ENCODE data around the gene NELFB.

NELFB gene

GRCh38 chr9:137305060-137305797 lies 50.1 kb downstream of the NELFB start:
- peak; percentile 41 for DNase-seq

DNA sequence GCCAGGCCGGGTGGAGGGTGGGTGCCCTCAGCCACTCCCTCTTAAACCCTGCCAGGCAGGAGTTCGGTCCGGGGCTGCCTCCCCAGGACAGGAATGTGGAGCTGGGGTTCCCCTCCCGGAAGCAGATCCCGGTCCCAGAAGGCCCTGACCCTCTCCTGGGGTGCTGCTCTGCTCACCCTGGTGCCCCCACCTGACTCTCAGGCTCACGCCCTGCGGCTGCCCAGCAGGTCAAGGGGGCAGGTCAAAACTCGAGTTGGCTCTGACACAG lies 50.6 kb downstream of the NELFB start:
- no peak for DNase-seq

GRCh38 chr9:137306066-137306849 lies 51.1 kb downstream of the NELFB start:
- DNase-seq: no peak

GRCh38 chr9:137306850-137307254 lies 51.7 kb downstream of the NELFB start:
- no peak for DNase-seq

- no peak for DNase-seq
These were observed 52.3 kb downstream of the NELFB start for GRCh38 chr9:137307255-137308056.

DNA sequence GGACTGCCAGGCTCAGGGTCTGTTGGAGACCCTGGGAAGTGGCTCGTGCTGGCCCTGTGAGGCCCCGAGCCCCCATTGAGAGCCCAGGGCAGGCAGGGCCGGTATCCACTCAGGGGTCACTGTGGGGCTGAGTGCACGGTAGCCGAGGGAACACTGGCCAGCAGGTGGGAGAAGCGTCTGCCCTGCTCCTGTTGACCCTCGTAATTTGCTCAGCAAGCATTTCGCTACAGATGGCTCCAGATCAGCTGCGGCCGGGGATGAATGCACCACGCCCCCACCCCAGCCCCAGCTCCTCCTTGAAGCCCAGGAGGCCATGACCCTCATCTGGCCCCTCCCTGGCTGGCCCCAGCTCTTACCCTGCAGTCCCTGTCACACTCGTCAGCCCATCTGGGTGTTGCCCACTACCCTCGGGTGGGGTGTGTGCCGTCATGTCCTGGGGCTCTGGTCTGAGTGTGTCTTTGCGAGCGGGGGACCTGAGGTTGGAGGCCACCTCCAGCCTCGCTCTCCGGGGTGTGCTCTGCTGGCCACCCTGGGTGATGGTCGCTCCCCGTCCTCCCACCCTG lies 53.0 kb downstream of the NELFB start:
- no peak for DNase-seq

- DNase-seq: no peak
These were observed 54.5 kb downstream of the NELFB start for GRCh38 chr9:137309368-137310188.

DNA sequence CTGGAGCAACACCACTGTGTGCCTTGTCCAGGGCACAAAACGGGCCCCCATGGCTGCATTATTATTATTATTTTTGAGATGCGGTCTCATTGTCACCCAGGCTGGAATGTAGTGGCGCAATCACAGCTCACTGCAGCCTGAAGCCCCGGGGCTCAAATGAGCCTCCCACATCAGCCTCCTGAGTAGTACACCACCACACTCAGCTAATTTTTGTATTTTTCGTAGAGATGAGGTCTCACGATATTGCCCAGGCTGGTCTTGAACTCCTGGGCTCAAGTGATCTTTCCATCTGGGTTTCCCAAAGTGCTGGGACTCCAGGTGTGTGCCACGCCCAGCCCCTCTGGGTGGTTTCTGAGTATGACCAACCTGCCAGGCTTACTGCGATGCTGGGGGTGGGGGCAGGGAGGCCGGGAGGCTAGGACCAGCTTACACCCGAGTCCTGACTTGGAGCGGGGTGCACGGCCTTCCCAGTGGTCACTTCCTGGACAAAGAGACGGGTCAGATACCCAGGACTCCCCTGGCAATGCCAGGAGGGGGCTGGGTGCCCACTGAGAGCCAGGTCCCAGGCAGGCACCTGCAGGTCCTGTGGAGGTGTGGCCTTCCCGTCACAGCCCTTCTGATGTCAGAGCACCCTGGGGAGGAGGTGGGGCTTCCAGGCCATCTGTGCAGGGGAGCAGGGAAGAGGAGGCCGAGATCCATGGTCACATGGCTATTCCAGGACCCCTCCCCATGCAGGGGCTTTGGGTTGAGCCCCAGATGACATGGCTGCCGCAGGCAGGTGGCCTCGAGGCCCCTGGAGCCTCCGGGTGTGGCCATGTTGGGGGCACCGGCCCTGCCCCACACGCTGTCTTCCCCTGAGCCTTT lies 55.3 kb downstream of the NELFB start:
- DNase-seq: no peak

DNA sequence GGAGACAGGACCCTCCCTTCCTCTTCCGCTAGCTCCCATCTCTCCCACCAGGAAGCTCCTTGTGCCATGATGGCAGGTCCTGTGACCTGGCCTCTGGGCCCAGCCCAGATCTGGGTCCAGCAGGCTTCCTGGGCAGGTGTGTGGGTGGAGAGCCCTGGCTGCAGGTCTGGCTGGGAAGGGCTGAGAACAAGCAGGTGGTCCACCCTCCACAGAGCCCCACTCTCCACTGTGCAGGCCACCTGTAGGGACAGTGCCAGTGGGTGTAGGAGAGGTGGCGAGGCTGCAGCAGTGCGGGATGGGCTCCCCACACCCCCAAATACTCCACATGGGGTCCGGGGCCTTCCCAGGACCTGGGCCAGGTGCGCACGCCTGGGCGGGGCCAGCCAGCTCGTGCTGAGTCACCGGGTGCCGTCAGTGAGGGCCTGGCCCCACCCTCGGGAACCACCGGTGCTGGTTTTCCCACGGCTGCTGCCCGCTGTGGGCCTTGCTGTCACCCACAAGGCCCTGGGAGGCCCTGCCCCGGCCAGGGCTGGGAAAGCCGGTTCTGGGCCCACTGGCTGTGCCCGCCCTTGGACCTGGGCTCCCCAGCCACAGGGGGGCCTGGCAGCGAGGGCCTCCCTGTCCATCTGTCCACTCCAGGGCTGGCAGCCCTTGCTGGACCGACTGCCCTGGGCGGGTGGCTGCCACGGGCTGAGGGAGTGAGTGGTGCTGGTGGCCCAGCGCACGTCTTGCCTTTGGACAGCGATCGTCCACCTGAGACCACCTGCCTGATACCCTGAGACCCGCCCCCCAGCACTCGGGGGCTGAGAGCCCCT lies 56.3 kb downstream of the NELFB start:
- no peak for DNase-seq

DNA sequence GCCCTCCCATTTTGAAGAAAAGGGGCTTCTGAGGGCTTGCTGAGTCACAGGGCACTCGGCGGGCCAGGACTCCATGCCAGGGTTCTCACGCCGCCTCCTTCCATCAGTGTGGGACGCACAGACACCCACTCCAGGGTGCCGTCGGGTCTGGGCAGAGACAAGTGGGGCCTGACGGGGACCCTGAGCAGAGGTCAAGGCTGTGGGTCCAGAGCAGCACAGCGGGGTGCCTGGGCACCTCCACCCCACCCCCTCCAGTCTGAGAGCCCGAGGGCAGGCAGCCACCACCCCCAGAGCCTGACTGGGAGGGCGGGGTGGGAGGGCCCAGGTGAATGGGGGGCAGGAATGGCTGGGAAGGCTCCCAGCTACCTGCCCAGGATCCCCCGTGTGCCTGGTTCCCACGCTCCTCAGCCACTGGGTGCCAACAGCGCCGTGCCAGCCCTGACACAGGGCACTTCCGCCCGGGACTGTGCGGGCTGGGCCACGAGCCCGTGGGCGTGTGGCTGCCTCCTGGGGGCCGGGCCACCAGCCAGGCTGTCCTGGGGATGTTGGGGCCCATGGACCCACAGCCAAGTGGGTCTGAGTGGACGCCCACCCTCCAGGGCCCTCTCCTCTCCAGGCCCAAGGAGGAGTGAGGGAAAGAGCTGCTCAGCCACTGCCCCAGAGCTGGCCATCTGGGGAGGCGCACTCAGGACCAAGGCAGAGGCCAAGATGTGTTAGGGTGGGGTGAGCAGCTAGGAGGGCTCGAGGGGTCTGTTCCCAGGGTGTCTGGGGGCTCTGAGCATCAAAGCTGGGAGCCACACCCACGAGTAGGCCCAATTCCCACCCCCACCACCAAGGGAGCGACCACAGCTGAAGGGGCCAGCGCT lies 57.1 kb downstream of the NELFB start:
- no peak for DNase-seq

DNA sequence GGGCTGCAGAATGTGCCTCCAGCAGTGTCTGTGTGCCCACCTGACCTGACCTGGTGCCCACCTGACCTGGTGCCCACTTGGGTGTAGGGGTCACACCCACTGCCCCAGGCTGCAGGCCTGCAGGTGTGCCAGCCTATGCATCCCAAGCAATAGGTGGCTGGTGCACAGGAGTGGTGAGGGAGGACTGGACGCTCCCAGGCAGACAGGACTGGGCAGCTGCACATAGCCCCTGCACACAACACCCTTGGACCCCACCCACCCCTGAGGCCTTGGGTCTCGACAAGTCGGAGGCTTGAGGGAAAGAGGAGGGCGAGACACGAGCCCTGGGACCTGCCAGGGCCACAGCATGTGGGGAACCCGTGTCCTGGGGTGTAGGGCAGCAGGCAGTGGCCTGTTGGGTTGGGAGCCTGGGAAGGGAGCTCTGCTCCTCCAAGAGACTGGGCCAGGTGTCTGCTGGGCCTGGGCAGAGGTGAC lies 57.8 kb downstream of the NELFB start:
- no peak for DNase-seq

DNA sequence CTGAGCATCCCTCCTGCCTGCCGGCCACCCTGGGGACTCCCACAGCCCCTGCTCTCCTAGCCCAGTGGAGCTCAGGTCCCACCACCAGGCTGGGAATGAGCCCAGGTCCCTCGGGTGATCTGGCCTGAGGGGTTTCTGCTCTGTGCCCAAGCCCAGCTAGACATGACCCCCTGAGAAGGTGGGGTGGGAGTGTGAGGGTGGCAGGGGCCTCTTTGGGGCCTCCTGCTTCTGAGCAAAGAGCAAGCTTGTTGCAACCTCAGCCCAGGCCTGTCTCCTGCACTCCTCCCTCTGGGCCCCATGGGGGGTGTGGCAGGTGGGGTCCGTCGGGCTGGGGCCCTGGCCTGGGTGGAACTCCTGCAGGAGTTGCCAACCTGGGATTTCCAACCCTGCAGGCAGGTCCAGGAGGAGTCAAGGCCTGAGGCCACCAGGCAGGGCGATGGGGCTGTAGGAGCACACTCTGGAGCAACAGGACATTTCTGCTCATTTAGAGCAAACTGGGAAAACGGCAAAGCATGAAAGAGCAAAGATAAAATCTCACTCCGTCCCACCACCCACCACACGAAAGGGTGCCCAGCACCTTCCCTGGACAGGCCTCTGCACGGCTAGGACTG lies 58.3 kb downstream of the NELFB start:
- DNase-seq: no peak

DNA sequence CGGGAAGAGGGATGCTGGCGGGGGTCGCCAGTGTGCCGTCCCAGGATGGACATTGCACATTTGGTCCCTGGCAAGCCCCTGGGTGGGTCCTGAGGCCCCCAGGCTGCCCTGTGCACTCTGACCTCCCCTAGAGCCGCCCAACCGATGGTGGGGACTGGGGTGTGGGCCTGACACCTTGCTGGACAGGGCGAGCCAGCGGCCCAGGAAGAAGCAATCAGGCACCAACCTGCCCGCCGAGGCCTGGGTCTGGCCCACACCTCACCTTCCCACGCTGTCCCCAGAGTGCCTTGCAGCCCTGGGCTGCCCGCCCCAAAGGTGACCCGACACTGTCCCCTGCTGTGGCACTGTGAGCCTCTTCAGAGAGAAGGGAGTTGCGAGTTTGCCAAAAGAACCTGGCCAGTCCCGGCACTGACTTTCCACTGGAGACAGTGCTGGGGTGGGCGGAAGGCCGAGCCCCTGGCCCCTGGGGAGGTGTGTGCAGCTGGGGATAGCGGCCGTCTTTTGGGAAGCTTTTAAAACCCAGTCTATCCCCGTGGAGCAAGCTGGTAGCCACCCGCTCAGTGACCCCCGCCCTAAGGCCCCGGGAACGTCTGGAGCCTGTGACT lies 58.9 kb downstream of the NELFB start:
- no peak for DNase-seq

GRCh38 chr9:137314561-137315560 lies 59.7 kb downstream of the NELFB start:
- no peak for DNase-seq

- DNase-seq: no peak
These were observed 60.5 kb downstream of the NELFB start for GRCh38 chr9:137315581-137316011.

DNA sequence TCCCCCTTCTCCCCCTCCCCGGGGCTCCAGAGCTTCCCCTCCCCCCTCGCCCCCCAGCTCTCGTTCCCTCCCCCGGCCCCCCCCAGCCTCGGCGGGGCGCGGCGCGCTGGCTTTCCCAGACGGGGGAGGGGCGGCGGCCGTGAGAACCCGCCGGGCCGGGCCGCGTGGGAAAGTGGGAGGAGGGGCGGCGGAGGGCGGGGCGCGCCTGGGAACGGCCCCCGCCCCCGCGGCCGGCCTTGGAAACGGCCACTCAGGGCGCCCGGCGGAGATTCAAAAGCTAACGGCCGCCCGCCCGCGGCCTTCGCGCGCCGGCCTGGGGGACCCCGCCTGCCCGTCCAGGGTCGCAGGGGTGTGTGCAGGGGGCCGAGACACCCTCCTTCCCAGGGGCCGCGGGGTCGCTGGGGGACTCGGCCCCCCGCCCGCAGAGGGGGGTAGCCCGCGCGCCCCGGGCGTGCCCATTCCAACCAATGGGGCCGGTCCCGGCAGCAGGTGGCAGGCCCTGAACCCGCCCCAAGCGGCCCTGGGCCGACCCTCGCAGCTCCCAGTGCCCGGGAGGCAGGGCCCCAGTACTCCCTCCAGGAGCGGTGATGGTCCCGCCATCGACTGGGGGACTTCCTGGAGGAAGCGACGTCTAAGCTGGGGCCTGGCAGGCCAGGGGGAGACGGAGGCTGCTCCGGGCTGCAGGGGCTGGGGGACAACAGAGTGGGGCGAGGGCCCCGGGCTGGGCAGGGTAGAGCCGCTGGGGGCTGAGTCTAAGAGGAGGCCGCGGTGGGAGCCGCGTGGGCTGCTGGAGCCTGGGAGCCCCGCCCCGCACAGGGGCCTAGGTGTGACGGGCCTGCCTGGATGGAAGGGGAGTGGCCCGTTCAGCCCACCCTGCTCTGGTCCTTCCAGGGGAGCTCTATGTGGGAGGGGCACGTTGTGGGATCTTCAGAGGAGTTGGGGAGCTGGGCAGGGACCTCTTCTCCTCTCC lies 61.2 kb downstream of the NELFB start:
- DNase-seq: no peak
